ENCODE measurements around the gene ANP32A.

ANP32A gene

DNA sequence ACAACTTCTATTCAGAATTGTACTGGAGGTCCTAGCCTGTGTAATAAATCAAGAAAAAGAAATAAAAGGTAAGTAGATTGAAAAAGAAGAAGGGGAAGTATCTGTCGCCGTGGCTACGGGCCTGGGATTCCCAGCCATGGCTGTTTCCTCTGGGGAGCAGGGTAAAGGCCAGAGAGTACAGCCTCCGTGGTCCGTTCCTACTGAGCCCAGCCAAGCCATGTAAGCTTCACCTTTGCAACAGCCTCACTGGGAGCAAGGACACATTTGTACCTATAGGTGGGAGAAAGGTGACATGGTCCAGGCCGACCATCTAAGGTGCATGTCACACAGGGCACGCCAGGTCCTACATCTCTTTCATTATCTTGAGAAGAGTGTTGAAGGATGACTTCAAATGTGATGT is 71.3 kb downstream of the ANP32A start:
- Histone ChIP-seq H3K23ac (ENCODE audit: low read length) (no peak overlapping the region), H2AK5ac (ENCODE audit: low read length) (no peak overlapping the region), H3K27me3 (ENCODE audit: insufficient read depth, low read length, poor library complexity) (no peaks in the 10 kb centered on the region), H4K8ac (ENCODE audit: low read depth, low read length) (no peak overlapping the region), H4K5ac (ENCODE audit: low read length) (no peak overlapping the region), H3K79me2 (ENCODE audit: control insufficient read depth, insufficient read depth, low read length) (no peaks in the 10 kb centered on the region), H3K18ac (ENCODE audit: low read length) (no peak overlapping the region), H2BK120ac (ENCODE audit: low read depth, low read length) (no peak overlapping the region), H3K9ac (ENCODE audit: low read length) (no peak overlapping the region), H3K79me1 (ENCODE audit: low read length) (no peaks in the 10 kb centered on the region), H3K27ac (ENCODE audit: low read depth, low read length) (no peak overlapping the region), H3K4me2 (ENCODE audit: low read length) (no peak overlapping the region), H2BK5ac (ENCODE audit: low read length) (no peak overlapping the region), H2BK15ac (replicated peaks; ENCODE audit: low read depth) (no peak overlapping the region), H3K36me3 (ENCODE audit: control insufficient read depth, insufficient read depth, low read length) (no peaks in the 10 kb centered on the region), H3K4me1 (ENCODE audit: control insufficient read depth, low read depth, low read length) (no peaks in the 10 kb centered on the region), H3K4ac (ENCODE audit: low read depth, low read length) (no peak overlapping the region), H3K56ac (ENCODE audit: low read length) (no peak overlapping the region), H3K4me3 (ENCODE audit: low read length) (no peak overlapping the region)
- DNase-seq, result no peak
- no CpG with 5 or more reads among the region's 7 CpGs for WGBS (ENCODE audit: extremely low coverage, insufficient coverage, low lambda C conversion rate)

GRCh38 chr15:68743256-68743655 is 77.4 kb downstream of the ANP32A start:
- H4K8ac ChIP-seq (ENCODE audit: low read depth, low read length), result no peak overlapping the region
- DNase-seq, result no peak

DNA sequence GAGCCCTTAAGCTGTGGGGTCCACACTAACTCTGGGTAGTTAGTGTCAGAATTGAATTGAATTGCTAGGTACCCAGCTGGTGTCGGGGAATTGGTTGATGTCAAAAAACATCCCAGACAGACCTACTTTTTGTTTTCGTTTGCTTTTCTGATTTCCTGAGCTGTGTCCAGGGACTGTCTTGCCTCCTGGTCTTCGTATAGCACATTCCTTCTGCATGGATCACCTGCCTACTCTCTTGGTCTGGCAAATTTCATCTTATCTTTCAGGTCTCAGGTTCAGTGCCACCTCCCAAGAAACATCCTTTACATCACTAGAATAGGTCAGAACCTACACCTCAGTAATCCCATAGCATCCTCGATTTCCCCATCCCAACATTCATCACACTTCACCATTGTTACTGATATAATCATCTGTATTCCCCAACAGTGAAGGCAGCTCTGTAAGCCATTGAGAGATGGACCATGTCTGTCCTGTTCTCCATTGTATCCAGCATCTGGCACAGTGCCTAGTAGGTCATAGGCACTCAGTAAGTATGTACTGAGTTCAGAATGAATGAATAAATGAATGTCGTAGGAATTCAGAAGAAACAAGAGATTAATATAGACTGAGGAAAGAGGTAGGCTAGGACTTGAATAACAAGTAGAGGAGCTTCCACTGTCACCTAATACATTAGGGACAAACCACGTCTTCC is 81.2 kb downstream of the ANP32A start:
- DNase-seq, result no peak
- H3K4ac ChIP-seq (ENCODE audit: low read depth, low read length), result no peak overlapping the region
- H2BK5ac ChIP-seq (ENCODE audit: low read length), result no peak overlapping the region
- H3K27ac ChIP-seq (ENCODE audit: low read depth, low read length), result no peak overlapping the region
- H3K79me2 ChIP-seq (ENCODE audit: control insufficient read depth, insufficient read depth, low read length), result no peaks in the 10 kb centered on the region
- no peak overlapping the region for H3K4me3 ChIP-seq (ENCODE audit: low read length)
- H3K56ac ChIP-seq (ENCODE audit: low read length), result no peak overlapping the region
- H3K23ac ChIP-seq (ENCODE audit: low read length), result no peak overlapping the region
- H3K36me3 ChIP-seq (ENCODE audit: control insufficient read depth, insufficient read depth, low read length), result no peaks in the 10 kb centered on the region
- H4K8ac ChIP-seq (ENCODE audit: low read depth, low read length), result no peak overlapping the region
- no peaks in the 10 kb centered on the region for H3K79me1 ChIP-seq (ENCODE audit: low read length)
- no peak overlapping the region for H3K18ac ChIP-seq (ENCODE audit: low read length)
- no peak overlapping the region for H2BK15ac ChIP-seq (replicated peaks; ENCODE audit: low read depth)
- H2BK120ac ChIP-seq (ENCODE audit: low read depth, low read length), result no peak overlapping the region
- H3K27me3 ChIP-seq (ENCODE audit: insufficient read depth, low read length, poor library complexity), result no peaks in the 10 kb centered on the region
- no peaks in the 10 kb centered on the region for H3K4me1 ChIP-seq (ENCODE audit: control insufficient read depth, low read depth, low read length)
- H3K9ac ChIP-seq (ENCODE audit: low read length), result no peak overlapping the region
- no peak overlapping the region for H3K4me2 ChIP-seq (ENCODE audit: low read length)
- H2AK5ac ChIP-seq (ENCODE audit: low read length), result no peak overlapping the region
- WGBS (ENCODE audit: extremely low coverage, insufficient coverage, low lambda C conversion rate), result 100% methylated on average over 1 of the region's 6 CpGs
- no peak overlapping the region for H4K5ac ChIP-seq (ENCODE audit: low read length)

More at GRCh38 chr15:68743256-68743655, 77.4 kb downstream of the ANP32A start:
- no peak overlapping the region for H3K4ac ChIP-seq (ENCODE audit: low read depth, low read length)
- H3K23ac ChIP-seq (ENCODE audit: low read length), result no peak overlapping the region
- WGBS (ENCODE audit: extremely low coverage, insufficient coverage, low lambda C conversion rate), result no CpG with 5 or more reads among the region's 3 CpGs
- H2BK15ac ChIP-seq (replicated peaks; ENCODE audit: low read depth), result no peak overlapping the region
- no peak overlapping the region for H3K9ac ChIP-seq (ENCODE audit: low read length)
- no peak overlapping the region for H4K5ac ChIP-seq (ENCODE audit: low read length)
- H3K4me1 ChIP-seq (ENCODE audit: control insufficient read depth, low read depth, low read length), result no peaks in the 10 kb centered on the region
- no peaks in the 10 kb centered on the region for H3K27me3 ChIP-seq (ENCODE audit: insufficient read depth, low read length, poor library complexity)
- no peak overlapping the region for H2AK5ac ChIP-seq (ENCODE audit: low read length)
- no peak overlapping the region for H3K18ac ChIP-seq (ENCODE audit: low read length)
- no peaks in the 10 kb centered on the region for H3K36me3 ChIP-seq (ENCODE audit: control insufficient read depth, insufficient read depth, low read length)
- H2BK120ac ChIP-seq (ENCODE audit: low read depth, low read length), result no peak overlapping the region
- H3K27ac ChIP-seq (ENCODE audit: low read depth, low read length), result no peak overlapping the region
- no peak overlapping the region for H3K56ac ChIP-seq (ENCODE audit: low read length)
- no peaks in the 10 kb centered on the region for H3K79me2 ChIP-seq (ENCODE audit: control insufficient read depth, insufficient read depth, low read length)
- H3K4me2 ChIP-seq (ENCODE audit: low read length), result no peak overlapping the region
- H3K4me3 ChIP-seq (ENCODE audit: low read length), result no peak overlapping the region
- H2BK5ac ChIP-seq (ENCODE audit: low read length), result no peak overlapping the region
- no peaks in the 10 kb centered on the region for H3K79me1 ChIP-seq (ENCODE audit: low read length)

DNA sequence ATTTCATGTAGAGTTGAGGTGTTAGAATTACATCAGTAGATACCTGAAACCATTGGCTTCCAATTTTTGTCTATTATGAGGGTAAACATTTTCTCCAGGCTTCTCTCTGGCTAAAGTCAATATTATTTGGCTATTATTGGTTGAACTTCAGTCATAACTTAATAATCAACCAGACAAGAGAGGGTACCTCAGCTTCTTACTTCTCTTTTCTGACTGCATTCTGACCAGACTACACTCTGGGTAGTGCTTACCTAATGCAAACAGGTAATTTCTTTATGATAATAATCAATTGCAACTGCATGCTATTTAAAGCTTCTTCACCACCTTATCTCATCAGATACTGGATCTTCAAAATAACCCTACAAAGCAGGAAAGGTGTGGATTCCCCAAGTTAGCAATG is 85.1 kb downstream of the ANP32A start:
- Histone ChIP-seq H3K4ac (ENCODE audit: low read depth, low read length) (no peak overlapping the region), H3K4me1 (ENCODE audit: control insufficient read depth, low read depth, low read length) (peaks cover 1% of the 10 kb centered on the region), H3K4me2 (ENCODE audit: low read length) (no peak overlapping the region), H3K36me3 (ENCODE audit: control insufficient read depth, insufficient read depth, low read length) (no peaks in the 10 kb centered on the region), H3K9ac (ENCODE audit: low read length) (no peak overlapping the region), H3K23ac (ENCODE audit: low read length) (no peak overlapping the region), H3K79me2 (ENCODE audit: control insufficient read depth, insufficient read depth, low read length) (no peaks in the 10 kb centered on the region), H3K4me3 (ENCODE audit: low read length) (no peak overlapping the region), H2AK5ac (ENCODE audit: low read length) (no peak overlapping the region), H4K8ac (ENCODE audit: low read depth, low read length) (no peak overlapping the region), H3K27me3 (ENCODE audit: insufficient read depth, low read length, poor library complexity) (no peaks in the 10 kb centered on the region), H3K18ac (ENCODE audit: low read length) (no peak overlapping the region), H3K56ac (ENCODE audit: low read length) (no peak overlapping the region), H2BK120ac (ENCODE audit: low read depth, low read length) (no peak overlapping the region), H3K79me1 (ENCODE audit: low read length) (no peaks in the 10 kb centered on the region), H2BK15ac (replicated peaks; ENCODE audit: low read depth) (no peak overlapping the region), H2BK5ac (ENCODE audit: low read length) (no peak overlapping the region), H3K27ac (ENCODE audit: low read depth, low read length) (no peak overlapping the region), H4K5ac (ENCODE audit: low read length) (no peak overlapping the region)
- DNase-seq, result peak; percentile 35

DNA sequence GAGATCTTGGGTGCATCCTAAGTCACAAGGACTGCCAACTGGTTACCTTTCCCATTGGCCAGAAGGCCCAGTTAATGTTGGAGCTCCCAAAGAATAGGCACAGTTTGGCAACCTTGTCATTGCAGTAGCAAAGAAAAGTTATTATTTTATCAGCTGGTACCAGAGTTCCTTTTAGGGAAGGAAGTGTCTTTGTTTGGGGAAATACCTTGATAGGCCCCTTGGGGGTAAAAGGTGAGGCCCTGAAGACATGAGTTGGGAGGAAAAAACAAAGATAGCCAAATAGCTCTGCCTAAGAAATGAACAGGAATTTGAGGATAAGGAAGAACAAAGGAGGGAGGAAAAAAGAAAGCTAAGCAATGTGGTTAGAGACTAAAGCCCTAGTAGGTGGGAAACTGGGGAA is 85.8 kb downstream of the ANP32A start:
- Histone ChIP-seq H3K23ac (ENCODE audit: low read length) (no peak overlapping the region), H3K4me3 (ENCODE audit: low read length) (no peak overlapping the region), H3K79me1 (ENCODE audit: low read length) (no peaks in the 10 kb centered on the region), H2BK15ac (replicated peaks; ENCODE audit: low read depth) (no peak overlapping the region), H4K8ac (ENCODE audit: low read depth, low read length) (no peak overlapping the region), H4K5ac (ENCODE audit: low read length) (no peak overlapping the region), H3K18ac (ENCODE audit: low read length) (no peak overlapping the region), H2BK120ac (ENCODE audit: low read depth, low read length) (no peak overlapping the region), H3K27ac (ENCODE audit: low read depth, low read length) (no peak overlapping the region), H2AK5ac (ENCODE audit: low read length) (no peak overlapping the region), H2BK5ac (ENCODE audit: low read length) (no peak overlapping the region), H3K79me2 (ENCODE audit: control insufficient read depth, insufficient read depth, low read length) (no peaks in the 10 kb centered on the region), H3K4me2 (ENCODE audit: low read length) (no peak overlapping the region), H3K4me1 (ENCODE audit: control insufficient read depth, low read depth, low read length) (peaks cover 1% of the 10 kb centered on the region), H3K27me3 (ENCODE audit: insufficient read depth, low read length, poor library complexity) (no peaks in the 10 kb centered on the region), H3K56ac (ENCODE audit: low read length) (no peak overlapping the region), H3K9ac (ENCODE audit: low read length) (no peak overlapping the region), H3K4ac (ENCODE audit: low read depth, low read length) (no peak overlapping the region), H3K36me3 (ENCODE audit: control insufficient read depth, insufficient read depth, low read length) (no peaks in the 10 kb centered on the region)
- peak; percentile 7 for DNase-seq

- peak; percentile 77 for DNase-seq
- Histone ChIP-seq H4K8ac (ENCODE audit: low read depth, low read length) (no peak overlapping the region), H2BK15ac (replicated peaks; ENCODE audit: low read depth) (no peak overlapping the region), H3K4me2 (ENCODE audit: low read length) (no peak overlapping the region), H3K27ac (ENCODE audit: low read depth, low read length) (no peak overlapping the region), H3K56ac (ENCODE audit: low read length) (no peak overlapping the region), H3K79me1 (ENCODE audit: low read length) (no peaks in the 10 kb centered on the region), H4K5ac (ENCODE audit: low read length) (no peak overlapping the region), H3K4me1 (ENCODE audit: control insufficient read depth, low read depth, low read length) (peaks cover 1% of the 10 kb centered on the region), H3K18ac (ENCODE audit: low read length) (no peak overlapping the region), H3K23ac (ENCODE audit: low read length) (no peak overlapping the region), H2AK5ac (ENCODE audit: low read length) (no peak overlapping the region), H3K4ac (ENCODE audit: low read depth, low read length) (no peak overlapping the region), H3K9ac (ENCODE audit: low read length) (no peak overlapping the region), H2BK5ac (ENCODE audit: low read length) (no peak overlapping the region), H3K4me3 (ENCODE audit: low read length) (no peak overlapping the region), H3K27me3 (ENCODE audit: insufficient read depth, low read length, poor library complexity) (no peaks in the 10 kb centered on the region), H2BK120ac (ENCODE audit: low read depth, low read length) (no peak overlapping the region), H3K79me2 (ENCODE audit: control insufficient read depth, insufficient read depth, low read length) (no peaks in the 10 kb centered on the region), H3K36me3 (ENCODE audit: control insufficient read depth, insufficient read depth, low read length) (no peaks in the 10 kb centered on the region)
Observed at GRCh38 chr15:68734352-68734751, 86.3 kb downstream of the ANP32A start.
